Stimulated activated memory B cell treated with anti-CD40 and anti-IgM and Interleukin-4, amounts not matched to agents 10 μg/mL and 1 μg/mL and 100 μg/mL, for 72 hours (primary cell): ENCODE data around the gene EIF1.
A peak's percentile ranks its signal among the peaks of the same experiment; 100 is the strongest.

ENCODE experiments used
- ATAC-seq: fragments of 150-1000 bp; cut with Tn5 transposase; 2 replicates; pipeline ENCODE4 v1.10.0; 2021
- H3K27ac Mint-ChIP-seq: one replicate; pipeline ENCODE4 v1.8.0; 2022; ENCODE audit warnings: mild to moderate bottlenecking, mixed read lengths
- H3K27me3 Mint-ChIP-seq: one replicate; pipeline ENCODE4 v1.8.0; 2022; ENCODE audit warnings: mixed read lengths
- H3K36me3 Mint-ChIP-seq: one replicate; pipeline ENCODE4 v1.8.0; 2022; ENCODE audit warnings: mixed read lengths
- H3K4me1 Mint-ChIP-seq: one replicate; pipeline ENCODE4 v1.8.0; 2022; ENCODE audit warnings: mixed read lengths
- H3K4me3 Mint-ChIP-seq: one replicate; pipeline ENCODE4 v1.8.0; 2022; ENCODE audit warnings: mild to moderate bottlenecking, moderate library complexity, mixed read lengths
- H3K9me3 Mint-ChIP-seq: one replicate; pipeline ENCODE4 v1.8.0; 2022; ENCODE audit warnings: mixed read lengths

EIF1 gene

GRCh38 chr17:41731836-41732235 lies 43.2 kb downstream of the EIF1 start:
- no peak for ATAC-seq
- no peaks in the 10 kb centered on the region for H3K9me3 Mint-ChIP-seq
- no peak overlapping the region for H3K27ac Mint-ChIP-seq
- peaks cover 30% of the 10 kb centered on the region for H3K4me1 Mint-ChIP-seq
- no peaks in the 10 kb centered on the region for H3K36me3 Mint-ChIP-seq
- H3K4me3 Mint-ChIP-seq, result no peak overlapping the region
- peaks cover 85% of the 10 kb centered on the region for H3K27me3 Mint-ChIP-seq

GRCh38 chr17:41733348-41734138 lies 44.9 kb downstream of the EIF1 start:
- Mint-ChIP-seq H3K36me3 (no peaks in the 10 kb centered on the region), H3K9me3 (no peaks in the 10 kb centered on the region), H3K4me3 (peak overlapping the region; percentile 52), H3K27ac (no peak overlapping the region), H3K27me3 (peaks cover 83% of the 10 kb centered on the region), H3K4me1 (peaks cover 21% of the 10 kb centered on the region)
- no peak for ATAC-seq

GRCh38 chr17:41734139-41734948 lies 45.7 kb downstream of the EIF1 start, which contains the start of gene HAP1:
Gene HAP1 (minus strand): TSS chr17:41734643. CDS start chr17:41734634, 9 bp downstream.
- H3K27me3 Mint-ChIP-seq, result peaks cover 80% of the 10 kb centered on the region
- no peak within 1 kb of the TSS for H3K27ac Mint-ChIP-seq

GRCh38 chr17:41734949-41735313 lies 46.2 kb downstream of the EIF1 start:
- no peak overlapping the region for H3K27ac Mint-ChIP-seq
- ATAC-seq, result no peak
- peak overlapping the region; percentile 39 for H3K4me3 Mint-ChIP-seq
- no peaks in the 10 kb centered on the region for H3K36me3 Mint-ChIP-seq
- no peaks in the 10 kb centered on the region for H3K9me3 Mint-ChIP-seq
- peaks cover 21% of the 10 kb centered on the region for H3K4me1 Mint-ChIP-seq
- peaks cover 74% of the 10 kb centered on the region for H3K27me3 Mint-ChIP-seq

More at GRCh38 chr17:41734139-41734948, 45.7 kb downstream of the EIF1 start, which contains the start of gene HAP1:
- Mint-ChIP-seq H3K9me3 (no peaks in the 10 kb centered on the region), H3K4me1 (peaks cover 21% of the 10 kb centered on the region), H3K36me3 (no peaks in the 10 kb centered on the region), H3K4me3 (peak within 1 kb of the TSS; percentile 66)
- ATAC-seq, result peak; percentile 19

- no peak overlapping the region for H3K4me3 Mint-ChIP-seq
- no peak for ATAC-seq
- peaks cover 67% of the 10 kb centered on the region for H3K27me3 Mint-ChIP-seq
- H3K27ac Mint-ChIP-seq, result no peak overlapping the region
- peaks cover 21% of the 10 kb centered on the region for H3K4me1 Mint-ChIP-seq
- H3K9me3 Mint-ChIP-seq, result no peaks in the 10 kb centered on the region
- H3K36me3 Mint-ChIP-seq, result no peaks in the 10 kb centered on the region
Observed at GRCh38 chr17:41735744-41736143, 47.1 kb downstream of the EIF1 start.

- Mint-ChIP-seq H3K27me3 (peaks cover 58% of the 10 kb centered on the region), H3K4me1 (peaks cover 21% of the 10 kb centered on the region), H3K9me3 (no peaks in the 10 kb centered on the region), H3K27ac (no peak overlapping the region), H3K36me3 (no peaks in the 10 kb centered on the region), H3K4me3 (no peak overlapping the region)
- ATAC-seq, result no peak
Observed at GRCh38 chr17:41736983-41737679, 48.4 kb downstream of the EIF1 start.

- no peaks in the 10 kb centered on the region for H3K36me3 Mint-ChIP-seq
- peaks cover 21% of the 10 kb centered on the region for H3K4me1 Mint-ChIP-seq
- no peak for ATAC-seq
- no peak overlapping the region for H3K4me3 Mint-ChIP-seq
- H3K27me3 Mint-ChIP-seq, result peaks cover 53% of the 10 kb centered on the region
- H3K9me3 Mint-ChIP-seq, result no peaks in the 10 kb centered on the region
- H3K27ac Mint-ChIP-seq, result no peak overlapping the region
Observed at GRCh38 chr17:41737680-41738023, 49.0 kb downstream of the EIF1 start.

GRCh38 chr17:41738077-41738800 lies 49.6 kb downstream of the EIF1 start:
- H3K4me1 Mint-ChIP-seq, result peaks cover 21% of the 10 kb centered on the region
- no peak overlapping the region for H3K27ac Mint-ChIP-seq
- no peak overlapping the region for H3K4me3 Mint-ChIP-seq
- H3K9me3 Mint-ChIP-seq, result no peaks in the 10 kb centered on the region
- H3K27me3 Mint-ChIP-seq, result peaks cover 47% of the 10 kb centered on the region
- H3K36me3 Mint-ChIP-seq, result no peaks in the 10 kb centered on the region
- ATAC-seq, result peak; percentile 88

- no peaks in the 10 kb centered on the region for H3K9me3 Mint-ChIP-seq
- H3K4me3 Mint-ChIP-seq, result no peak overlapping the region
- peaks cover 16% of the 10 kb centered on the region for H3K4me1 Mint-ChIP-seq
- no peak overlapping the region for H3K27ac Mint-ChIP-seq
- H3K27me3 Mint-ChIP-seq, result peaks cover 42% of the 10 kb centered on the region
- H3K36me3 Mint-ChIP-seq, result no peaks in the 10 kb centered on the region
- ATAC-seq, result no peak
Observed at GRCh38 chr17:41738801-41739112, 50.1 kb downstream of the EIF1 start.

GRCh38 chr17:41739661-41740352 lies 51.1 kb downstream of the EIF1 start:
- no peak for ATAC-seq
- H3K36me3 Mint-ChIP-seq, result no peaks in the 10 kb centered on the region
- H3K27me3 Mint-ChIP-seq, result peaks cover 32% of the 10 kb centered on the region
- H3K27ac Mint-ChIP-seq, result no peak overlapping the region
- no peak overlapping the region for H3K4me3 Mint-ChIP-seq
- H3K4me1 Mint-ChIP-seq, result peaks cover 6% of the 10 kb centered on the region
- no peaks in the 10 kb centered on the region for H3K9me3 Mint-ChIP-seq

- no peak for ATAC-seq
Observed at GRCh38 chr17:41740506-41740905, 51.8 kb downstream of the EIF1 start.

GRCh38 chr17:41741709-41742108 lies 53.0 kb downstream of the EIF1 start:
- no peak overlapping the region for H3K27ac Mint-ChIP-seq
- H3K27me3 Mint-ChIP-seq, result peaks cover 22% of the 10 kb centered on the region
- ATAC-seq, result no peak
- no peaks in the 10 kb centered on the region for H3K9me3 Mint-ChIP-seq
- no peaks in the 10 kb centered on the region for H3K36me3 Mint-ChIP-seq
- no peak overlapping the region for H3K4me3 Mint-ChIP-seq
- H3K4me1 Mint-ChIP-seq, result no peaks in the 10 kb centered on the region

More at GRCh38 chr17:41740506-41740905, 51.8 kb downstream of the EIF1 start:
- peaks cover 25% of the 10 kb centered on the region for H3K27me3 Mint-ChIP-seq
- no peaks in the 10 kb centered on the region for H3K4me1 Mint-ChIP-seq
- no peaks in the 10 kb centered on the region for H3K36me3 Mint-ChIP-seq
- H3K27ac Mint-ChIP-seq, result no peak overlapping the region
- H3K9me3 Mint-ChIP-seq, result no peaks in the 10 kb centered on the region
- no peak overlapping the region for H3K4me3 Mint-ChIP-seq
